ENCODE data around the gene SYTL3.

DNA sequence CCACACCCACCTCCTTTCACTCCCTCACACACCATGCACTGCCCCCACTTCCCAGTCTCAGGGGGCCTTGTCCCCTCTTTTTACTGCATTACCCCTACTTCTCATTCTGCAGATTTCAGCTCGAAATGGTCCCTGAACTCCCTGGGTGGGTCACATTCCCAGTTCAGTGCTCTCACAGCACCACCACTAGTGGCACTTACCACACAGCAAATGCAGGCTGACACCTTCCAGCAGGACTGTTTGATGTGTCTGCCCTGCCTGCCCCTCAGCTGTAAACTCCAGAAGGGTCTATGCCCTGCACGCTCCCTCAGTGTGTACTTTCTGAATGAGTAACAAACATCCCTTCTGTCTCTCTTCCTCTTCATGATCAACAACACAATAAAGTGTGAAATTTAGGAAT lies 9.3 kb upstream of the SYTL3 start:
- no peak for TF ChIP-seq EP300 (IDR thresholded peaks at IDR 0.05)
- TF ChIP-seq, protein P1, sequence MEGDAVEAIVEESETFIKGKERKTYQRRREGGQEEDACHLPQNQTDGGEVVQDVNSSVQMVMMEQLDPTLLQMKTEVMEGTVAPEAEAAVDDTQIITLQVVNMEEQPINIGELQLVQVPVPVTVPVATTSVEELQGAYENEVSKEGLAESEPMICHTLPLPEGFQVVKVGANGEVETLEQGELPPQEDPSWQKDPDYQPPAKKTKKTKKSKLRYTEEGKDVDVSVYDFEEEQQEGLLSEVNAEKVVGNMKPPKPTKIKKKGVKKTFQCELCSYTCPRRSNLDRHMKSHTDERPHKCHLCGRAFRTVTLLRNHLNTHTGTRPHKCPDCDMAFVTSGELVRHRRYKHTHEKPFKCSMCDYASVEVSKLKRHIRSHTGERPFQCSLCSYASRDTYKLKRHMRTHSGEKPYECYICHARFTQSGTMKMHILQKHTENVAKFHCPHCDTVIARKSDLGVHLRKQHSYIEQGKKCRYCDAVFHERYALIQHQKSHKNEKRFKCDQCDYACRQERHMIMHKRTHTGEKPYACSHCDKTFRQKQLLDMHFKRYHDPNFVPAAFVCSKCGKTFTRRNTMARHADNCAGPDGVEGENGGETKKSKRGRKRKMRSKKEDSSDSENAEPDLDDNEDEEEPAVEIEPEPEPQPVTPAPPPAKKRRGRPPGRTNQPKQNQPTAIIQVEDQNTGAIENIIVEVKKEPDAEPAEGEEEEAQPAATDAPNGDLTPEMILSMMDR (IDR thresholded peaks at IDR 0.05): no peak

All from stomach (tissue), 4 donors.